ENCODE measurements around the gene NLRC5. TPM values are rescaled to one million over a fixed set of nuclear protein-coding genes. Genes with fewer than 3 reads are reported as not detected.
"Not testable (repeated sequence)": the region's sequence is repeated elsewhere in the genome, so short reads cannot be mapped to it uniquely, and the experiment has no call there.

Gene NLRC5
- total RNA-seq, 2 experiments from 2014 or later = 135 to 153 TPM

- TF ChIP-seq CTCF (IDR thresholded peaks at IDR 0.05) = no peak
- CTCF ChIA-PET = interaction anchor here (3.2 kb wide), 1 partner anchor 103 kb away, joined by 14 read pairs; no protein-coding TSS in a partner anchor
- no peak for ATAC-seq
- Mint-ChIP-seq H3K27ac (peak overlapping the region; percentile 23), H3K4me3 (no peak overlapping the region), H3K36me3 (ENCODE audit: low read depth) (peaks cover 43% of the 10 kb centered on the region), H3K9me3 (no peaks in the 10 kb centered on the region), H3K4me1 (ENCODE audit: low read depth) (peaks cover 33% of the 10 kb centered on the region), H3K27me3 (no peaks in the 10 kb centered on the region)
- POLR2A ChIA-PET = interaction anchor here (0.7 to 3.5 kb wide), 7 partner anchors 9 to 83 kb away, joined by 3 to 15 read pairs (median 6); partner anchors contain the start of gene CPNE2
- intact Hi-C loops (cut with micrococcal nuclease) = no loop called here
- DNase-seq = no peak
These were observed 78.0 kb downstream of the NLRC5 start for GRCh38 chr16:57067347-57067746.

GRCh38 chr16:57069053-57069452, 79.7 kb downstream of the NLRC5 start:
- CTCF ChIA-PET = interaction anchor here (0.7 to 1.1 kb wide), 3 partner anchors 10 to 105 kb away, joined by 3 to 6 read pairs (median 5); no protein-coding TSS in a partner anchor
- intact Hi-C loops (cut with micrococcal nuclease) = no loop called here

GRCh38 chr16:57069635-57070370, 80.4 kb downstream of the NLRC5 start:
- DNase-seq (no peak), ATAC-seq (no peak)
- intact Hi-C loops (cut with micrococcal nuclease) = no loop called here
- Mint-ChIP-seq H3K27me3 (no peaks in the 10 kb centered on the region), H3K36me3 (ENCODE audit: low read depth) (peaks cover 45% of the 10 kb centered on the region), H3K9me3 (no peaks in the 10 kb centered on the region), H3K27ac (peak overlapping the region; percentile 62), H3K4me3 (no peak overlapping the region), H3K4me1 (ENCODE audit: low read depth) (peaks cover 33% of the 10 kb centered on the region)
- ChIA-PET POLR2A (interaction anchor here (0.9 to 1.4 kb wide), 3 partner anchors 13 to 80 kb away, joined by 3 to 4 read pairs (median 3); no protein-coding TSS in a partner anchor), CTCF (interaction anchor here (0.7 to 1.4 kb wide), 4 partner anchors 10 to 106 kb away, joined by 3 to 6 read pairs (median 4); no protein-coding TSS in a partner anchor)
- no peak for TF ChIP-seq CTCF (IDR thresholded peaks at IDR 0.05)

More at GRCh38 chr16:57069053-57069452, 79.7 kb downstream of the NLRC5 start:
- Mint-ChIP-seq H3K27ac (peak overlapping the region; percentile 31), H3K4me1 (ENCODE audit: low read depth) (peaks cover 33% of the 10 kb centered on the region), H3K4me3 (no peak overlapping the region), H3K9me3 (no peaks in the 10 kb centered on the region), H3K36me3 (ENCODE audit: low read depth) (peaks cover 42% of the 10 kb centered on the region), H3K27me3 (no peaks in the 10 kb centered on the region)
- POLR2A ChIA-PET = interaction anchor here (0.9 to 1.4 kb wide), 2 partner anchors 14 to 79 kb away, joined by 3 to 4 read pairs; no protein-coding TSS in a partner anchor
- ATAC-seq = no peak
- DNase-seq = no peak
- TF ChIP-seq CTCF (IDR thresholded peaks at IDR 0.05) = no peak

- intact Hi-C loops (cut with micrococcal nuclease) = no loop called here
- peaks cover 47% of the 10 kb centered on the region for H3K36me3 Mint-ChIP-seq (ENCODE audit: low read depth)
- ATAC-seq = no peak
- no peak overlapping the region for H3K4me3 Mint-ChIP-seq
- H3K9me3 Mint-ChIP-seq = no peaks in the 10 kb centered on the region
- ChIA-PET CTCF (interaction anchor here (1.4 kb wide), 1 partner anchor 97 kb away, joined by 4 read pairs; no protein-coding TSS in a partner anchor), POLR2A (interaction anchor here (1.0 kb wide), 1 partner anchor 46 kb away, joined by 3 read pairs; no protein-coding TSS in a partner anchor)
- H3K4me1 Mint-ChIP-seq (ENCODE audit: low read depth) = peaks cover 33% of the 10 kb centered on the region
- no peaks in the 10 kb centered on the region for H3K27me3 Mint-ChIP-seq
- peak overlapping the region; percentile 62 for H3K27ac Mint-ChIP-seq
- TF ChIP-seq CTCF (IDR thresholded peaks at IDR 0.05) = no peak
- no peak for DNase-seq
These were observed 81.1 kb downstream of the NLRC5 start for GRCh38 chr16:57070424-57070823.

- ATAC-seq; DNase-seq; H3K27me3 Mint-ChIP-seq; intact Hi-C loops (cut with micrococcal nuclease); H3K4me3 Mint-ChIP-seq; CTCF ChIA-PET; H3K9me3 Mint-ChIP-seq; POLR2A ChIA-PET: not testable (repeated sequence)
- Mint-ChIP-seq H3K36me3 (ENCODE audit: low read depth) (peaks cover 52% of the 10 kb centered on the region), H3K4me1 (ENCODE audit: low read depth) (peaks cover 33% of the 10 kb centered on the region), H3K27ac (peak overlapping the region; percentile 75)
These were observed 81.8 kb downstream of the NLRC5 start for GRCh38 chr16:57071081-57071732.
